Measurements from ENCODE around the gene CLDN10. TPM values are rescaled to one million over a fixed set of nuclear protein-coding genes. Genes with fewer than 3 reads are reported as not detected.

CLDN10 gene
- total RNA-seq, 1 experiment from 2014 or later, result 10.5 TPM

- Histone ChIP-seq H3K27me3 (ENCODE audit: control insufficient read depth, insufficient read depth, low read length) (no peaks in the 10 kb centered on the region), H3K4me1 (ENCODE audit: control insufficient read depth, insufficient read depth, low read length) (no peaks in the 10 kb centered on the region), H3K4me3 (ENCODE audit: low read depth in 2 of 2, low read length in 2 of 2) (no peak overlapping the region), H3K27ac (ENCODE audit: low read length) (no peak overlapping the region), H3K36me3 (ENCODE audit: control insufficient read depth, insufficient read depth, low read length) (no peaks in the 10 kb centered on the region; the same call in 1 of the 2 replicates), H3K9me3 (ENCODE audit: control insufficient read depth, insufficient read depth, low read depth, low read length) (no peaks in the 10 kb centered on the region)
- in situ Hi-C loops (cut with HindIII; ENCODE audit: low pct_unique_long_range_greater_than_20kb, low sequenced_read_pairs), result no loop called here
- TF ChIP-seq SIN3A (IDR thresholded peaks at IDR 0.05; ENCODE audit: borderline replicate concordance, insufficient read depth, low read depth, low read length) (no peak), TCF7L2 (IDR thresholded peaks at IDR 0.05; ENCODE audit: low read depth, low read length) (no peak), REST (IDR thresholded peaks at IDR 0.05; ENCODE audit: insufficient read depth in 1 of 2, low read depth in 2 of 2, low read length in 1 of 2) (no peak), POLR2AphosphoS5 (IDR thresholded peaks at IDR 0.05; ENCODE audit: low read depth, low read length) (no peak)
- TF ChIP-seq, protein P1, sequence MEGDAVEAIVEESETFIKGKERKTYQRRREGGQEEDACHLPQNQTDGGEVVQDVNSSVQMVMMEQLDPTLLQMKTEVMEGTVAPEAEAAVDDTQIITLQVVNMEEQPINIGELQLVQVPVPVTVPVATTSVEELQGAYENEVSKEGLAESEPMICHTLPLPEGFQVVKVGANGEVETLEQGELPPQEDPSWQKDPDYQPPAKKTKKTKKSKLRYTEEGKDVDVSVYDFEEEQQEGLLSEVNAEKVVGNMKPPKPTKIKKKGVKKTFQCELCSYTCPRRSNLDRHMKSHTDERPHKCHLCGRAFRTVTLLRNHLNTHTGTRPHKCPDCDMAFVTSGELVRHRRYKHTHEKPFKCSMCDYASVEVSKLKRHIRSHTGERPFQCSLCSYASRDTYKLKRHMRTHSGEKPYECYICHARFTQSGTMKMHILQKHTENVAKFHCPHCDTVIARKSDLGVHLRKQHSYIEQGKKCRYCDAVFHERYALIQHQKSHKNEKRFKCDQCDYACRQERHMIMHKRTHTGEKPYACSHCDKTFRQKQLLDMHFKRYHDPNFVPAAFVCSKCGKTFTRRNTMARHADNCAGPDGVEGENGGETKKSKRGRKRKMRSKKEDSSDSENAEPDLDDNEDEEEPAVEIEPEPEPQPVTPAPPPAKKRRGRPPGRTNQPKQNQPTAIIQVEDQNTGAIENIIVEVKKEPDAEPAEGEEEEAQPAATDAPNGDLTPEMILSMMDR (IDR thresholded peaks at IDR 0.05), result no peak
- ATAC-seq (no peak), DNase-seq (ENCODE audit: low read depth, low spot score) (no peak)
- BruUV-seq (replicated peaks), result no TSS peak
- ChIA-PET POLR2A (interaction anchor here (0.6 kb wide), 1 partner anchor 1551 kb away, joined by 4 read pairs; no protein-coding TSS in a partner anchor), CTCF (no interaction called here)
- intact Hi-C loops (cut with micrococcal nuclease; ENCODE audit: unreplicated experiment), result no loop called here
These were observed 49.4 kb downstream of the CLDN10 start for GRCh38 chr13:95601906-95602305.

DNA sequence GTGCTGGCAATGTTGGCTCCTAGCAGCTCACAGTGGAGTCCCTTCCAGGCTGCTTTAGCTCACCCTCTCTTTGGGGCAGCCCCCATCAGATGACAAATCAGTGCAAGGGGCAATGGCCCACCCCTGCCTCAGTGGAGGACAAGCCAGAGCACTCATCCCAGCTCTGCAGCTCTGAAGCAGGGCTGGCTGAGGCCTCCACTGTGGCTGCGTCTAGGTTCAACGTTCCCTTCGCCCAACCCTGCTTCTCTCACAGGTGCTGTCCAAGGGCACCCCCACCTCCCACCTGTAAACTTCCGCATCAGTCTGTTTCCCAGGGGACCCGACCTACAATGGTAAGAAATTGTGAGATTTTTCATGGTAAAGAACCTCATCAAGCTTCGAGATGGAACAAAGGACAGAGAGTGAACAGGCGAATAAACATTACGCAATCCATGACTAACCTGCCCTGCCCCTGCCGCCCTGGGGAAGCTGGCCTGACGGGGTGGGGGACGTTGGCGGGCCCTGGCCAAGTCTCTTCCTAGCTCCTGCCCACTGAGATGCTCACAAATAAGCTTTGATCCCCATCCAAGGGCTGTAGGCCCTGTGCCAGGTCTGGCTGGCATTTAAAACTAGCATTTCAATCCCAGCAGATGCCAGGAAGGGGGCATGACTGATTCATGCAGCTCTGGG is 51.5 kb downstream of the CLDN10 start:
- DNase-seq (ENCODE audit: low read depth, low spot score) (no peak), ATAC-seq (no peak)
- no peak overlapping the region for H3K4me3 ChIP-seq (ENCODE audit: low read depth in 2 of 2, low read length in 2 of 2)
- TF ChIP-seq REST (IDR thresholded peaks at IDR 0.05; ENCODE audit: insufficient read depth in 1 of 2, low read depth in 2 of 2, low read length in 1 of 2), result no peak
- H3K27ac ChIP-seq (ENCODE audit: low read length), result no peak overlapping the region
- no peaks in the 10 kb centered on the region; the same call in 1 of the 2 replicates for H3K36me3 ChIP-seq (ENCODE audit: control insufficient read depth, insufficient read depth, low read length)
- no peaks in the 10 kb centered on the region for H3K9me3 ChIP-seq (ENCODE audit: control insufficient read depth, insufficient read depth, low read depth, low read length)
- CTCF ChIA-PET, result no interaction called here
- no peaks in the 10 kb centered on the region for H3K27me3 ChIP-seq (ENCODE audit: control insufficient read depth, insufficient read depth, low read length)
- POLR2A ChIA-PET, result no interaction called here
- in situ Hi-C loops (cut with HindIII; ENCODE audit: low pct_unique_long_range_greater_than_20kb, low sequenced_read_pairs) (no loop called here), intact Hi-C loops (cut with micrococcal nuclease; ENCODE audit: unreplicated experiment) (no loop called here)
- no peaks in the 10 kb centered on the region for H3K4me1 ChIP-seq (ENCODE audit: control insufficient read depth, insufficient read depth, low read length)
- no TSS peak for BruUV-seq (replicated peaks)
